ENCODE measurements around the gene JAK1.

JAK1 gene

DNA sequence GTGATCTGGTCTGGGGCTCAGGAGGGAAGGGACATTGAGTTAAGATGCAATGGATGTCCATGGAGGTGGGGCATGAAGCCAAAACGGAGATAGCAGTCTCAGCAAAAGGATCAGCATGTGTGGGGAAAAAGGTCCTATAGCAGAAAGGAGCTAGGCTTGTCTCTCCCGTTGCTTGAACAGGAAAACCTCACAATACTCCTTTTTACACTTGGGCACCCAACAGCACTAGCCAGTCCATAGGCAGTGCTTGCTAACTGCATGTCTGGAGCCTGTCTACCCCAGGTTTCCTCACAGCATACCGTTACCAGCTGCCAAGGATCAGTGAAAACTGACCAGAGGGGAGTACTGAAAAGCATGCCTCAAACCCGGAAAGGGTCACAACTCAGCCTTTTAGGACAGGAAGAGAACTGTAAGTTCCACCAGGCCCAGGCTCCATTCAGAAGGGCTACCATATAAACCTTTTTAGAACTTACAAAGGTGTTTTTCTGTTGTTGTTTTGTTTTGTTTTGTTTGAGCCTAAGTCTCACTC lies 78.6 kb downstream of the JAK1 start:
- TF ChIP-seq, protein P1, sequence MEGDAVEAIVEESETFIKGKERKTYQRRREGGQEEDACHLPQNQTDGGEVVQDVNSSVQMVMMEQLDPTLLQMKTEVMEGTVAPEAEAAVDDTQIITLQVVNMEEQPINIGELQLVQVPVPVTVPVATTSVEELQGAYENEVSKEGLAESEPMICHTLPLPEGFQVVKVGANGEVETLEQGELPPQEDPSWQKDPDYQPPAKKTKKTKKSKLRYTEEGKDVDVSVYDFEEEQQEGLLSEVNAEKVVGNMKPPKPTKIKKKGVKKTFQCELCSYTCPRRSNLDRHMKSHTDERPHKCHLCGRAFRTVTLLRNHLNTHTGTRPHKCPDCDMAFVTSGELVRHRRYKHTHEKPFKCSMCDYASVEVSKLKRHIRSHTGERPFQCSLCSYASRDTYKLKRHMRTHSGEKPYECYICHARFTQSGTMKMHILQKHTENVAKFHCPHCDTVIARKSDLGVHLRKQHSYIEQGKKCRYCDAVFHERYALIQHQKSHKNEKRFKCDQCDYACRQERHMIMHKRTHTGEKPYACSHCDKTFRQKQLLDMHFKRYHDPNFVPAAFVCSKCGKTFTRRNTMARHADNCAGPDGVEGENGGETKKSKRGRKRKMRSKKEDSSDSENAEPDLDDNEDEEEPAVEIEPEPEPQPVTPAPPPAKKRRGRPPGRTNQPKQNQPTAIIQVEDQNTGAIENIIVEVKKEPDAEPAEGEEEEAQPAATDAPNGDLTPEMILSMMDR (IDR thresholded peaks at IDR 0.05; ENCODE audit: low read depth, low read length), result no peak

DNA sequence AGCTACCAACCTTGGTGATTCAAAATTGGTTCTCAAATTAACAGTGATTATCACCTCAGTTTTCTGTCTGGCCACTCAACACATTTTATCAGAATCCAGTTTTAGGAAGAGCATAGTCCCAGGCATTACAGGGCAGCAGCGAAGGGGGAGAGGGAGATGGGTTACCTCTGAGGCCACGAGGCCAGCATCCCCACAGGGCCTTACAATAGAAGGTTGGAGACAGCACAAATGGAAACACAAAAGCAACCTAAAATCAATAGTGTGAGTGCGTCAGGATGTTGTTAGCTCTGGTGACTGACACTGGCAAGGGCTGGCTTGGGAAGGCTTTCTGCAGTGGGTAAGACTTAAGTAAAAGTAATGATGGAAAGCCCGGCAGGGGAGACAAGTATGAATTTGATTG lies 79.5 kb downstream of the JAK1 start:
- TF ChIP-seq, protein P1 (IDR thresholded peaks at IDR 0.05; ENCODE audit: low read depth, low read length), result no peak
- DNase-seq (ENCODE audit: extremely low read depth, low read depth), result no peak

More for the DNA sequence above, 78.6 kb downstream of the JAK1 start:
- DNase-seq (ENCODE audit: extremely low read depth, low read depth), result no peak

DNA sequence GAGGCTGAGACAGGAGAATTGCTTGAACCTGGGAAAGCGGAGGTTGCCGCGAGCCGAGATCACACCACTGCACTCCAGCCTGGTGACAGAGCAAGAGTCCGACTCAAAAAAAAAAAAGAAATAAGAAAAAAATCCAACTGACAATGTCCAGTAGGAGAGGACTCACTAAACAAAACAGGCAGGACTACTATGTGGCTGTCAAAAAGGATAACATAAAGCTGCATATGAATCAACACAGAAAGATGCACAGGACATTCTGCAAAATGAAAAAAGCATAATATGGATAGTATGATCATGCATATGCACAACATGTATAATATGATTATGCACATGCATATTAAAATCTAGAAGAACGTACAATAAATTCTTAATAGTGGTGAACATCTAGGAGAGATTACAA lies 80.7 kb downstream of the JAK1 start:
- DNase-seq (ENCODE audit: extremely low read depth, low read depth), result no peak
- TF ChIP-seq, protein P1 (IDR thresholded peaks at IDR 0.05; ENCODE audit: low read depth, low read length), result no peak

DNA sequence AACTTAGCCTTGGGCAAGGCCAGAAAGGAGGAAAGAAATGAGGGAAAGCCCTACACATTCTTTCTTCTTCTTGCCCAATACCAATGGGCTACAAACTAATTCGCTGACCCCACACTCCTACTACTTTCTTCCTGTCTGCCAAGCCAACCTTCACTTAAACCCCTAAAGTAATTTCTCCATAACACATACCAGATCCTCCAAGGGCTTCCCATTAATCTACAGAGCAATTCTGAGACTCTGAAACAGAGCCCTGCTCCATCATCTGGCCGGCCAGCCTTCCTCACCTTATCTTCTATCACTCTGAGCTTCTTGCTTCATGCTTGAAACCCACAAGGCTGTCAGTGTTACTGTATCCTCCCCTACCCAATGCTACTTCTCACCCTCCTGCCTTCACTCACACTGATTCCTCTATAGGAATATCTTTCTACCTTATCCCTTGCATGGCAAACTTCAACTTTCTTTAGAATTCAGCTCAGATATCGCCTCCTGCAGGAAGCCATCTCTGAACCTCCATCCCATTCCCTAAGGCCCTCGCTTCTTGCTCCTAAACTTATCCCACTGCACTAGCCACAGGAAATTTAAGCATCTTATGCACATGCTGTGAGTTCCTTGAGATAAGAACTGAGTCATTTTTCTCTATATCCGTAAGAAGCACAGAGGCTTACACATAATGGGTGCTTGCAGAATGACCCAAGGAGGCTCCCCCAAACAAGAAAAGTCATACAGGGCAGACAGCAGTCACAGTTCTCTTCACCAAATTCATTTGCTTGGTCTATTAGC lies 81.9 kb downstream of the JAK1 start:
- DNase-seq (ENCODE audit: extremely low read depth, low read depth), result no peak
- TF ChIP-seq, protein P1 (IDR thresholded peaks at IDR 0.05; ENCODE audit: low read depth, low read length), result no peak

DNA sequence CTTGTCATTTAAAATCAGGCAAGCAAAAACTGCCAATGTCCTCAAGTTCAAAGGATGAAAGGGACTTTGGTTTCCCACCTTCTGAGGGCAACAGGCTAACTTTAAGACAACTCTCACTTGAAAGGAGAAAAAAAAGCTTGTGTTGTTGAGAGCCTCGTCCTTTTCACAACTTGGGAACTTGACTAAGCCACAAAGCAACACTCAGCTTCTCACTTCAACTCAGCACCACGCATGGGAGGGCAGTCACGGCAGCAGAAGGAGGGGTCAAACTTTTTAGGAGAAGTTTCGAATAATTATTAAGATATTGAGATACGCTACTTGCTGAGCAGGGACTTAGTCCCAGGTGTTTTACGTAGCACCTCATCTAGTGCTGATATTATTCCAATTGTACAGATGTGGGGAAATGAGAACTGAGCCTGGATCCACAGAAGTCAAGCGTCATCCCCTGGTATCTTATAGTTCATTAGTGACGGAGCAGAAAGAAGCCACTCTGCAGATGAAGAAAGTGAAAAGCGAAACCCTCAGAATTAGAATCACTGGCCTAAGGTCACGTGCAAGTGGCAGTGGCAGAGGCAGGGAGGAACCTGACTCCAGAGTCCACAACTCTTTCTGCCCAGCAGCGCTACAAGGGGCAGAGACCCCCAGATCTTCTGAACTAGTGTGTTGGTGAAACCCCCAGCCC lies 83.6 kb downstream of the JAK1 start:
- DNase-seq (ENCODE audit: extremely low read depth, low read depth), result no peak
- TF ChIP-seq, protein P1 (IDR thresholded peaks at IDR 0.05; ENCODE audit: low read depth, low read length), result no peak

DNA sequence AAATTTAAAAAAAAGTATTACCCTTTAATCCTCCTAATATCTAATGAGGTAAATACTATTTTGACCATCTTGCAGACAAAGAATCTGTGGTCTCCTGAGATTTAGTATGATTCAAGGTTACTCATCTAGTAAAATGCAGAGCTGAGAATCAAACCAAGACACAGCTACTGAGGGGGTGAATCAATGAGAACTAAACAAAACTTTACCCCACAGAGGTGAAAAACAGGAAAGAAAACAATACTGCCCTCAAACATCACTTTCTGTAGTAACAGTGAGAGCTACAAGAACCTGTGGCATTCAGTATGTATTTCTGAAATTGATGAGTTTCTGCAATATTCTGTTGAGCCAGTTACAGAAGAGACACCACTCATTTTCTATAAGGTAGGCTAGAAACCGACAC lies 85.1 kb downstream of the JAK1 start:
- no peak for DNase-seq (ENCODE audit: extremely low read depth, low read depth)

More for the DNA sequence above, 85.1 kb downstream of the JAK1 start:
- TF ChIP-seq, protein P1 (IDR thresholded peaks at IDR 0.05; ENCODE audit: low read depth, low read length), result no peak

Data from AG09319 (cell line).